Activated CD4-positive, alpha-beta memory T cell treated with anti-CD3 and anti-CD28 coated beads for 36 hours (primary cell): Measurements from ENCODE around the gene AGO3. TPM values are rescaled to one million over a fixed set of nuclear protein-coding genes. Genes with fewer than 3 reads are reported as not detected.

ENCODE experiments used
- total RNA-seq, 2 experiments: library from RNA; stranded (reverse); gene quantifications; one replicate each; pipeline ENCODE4 v1.2.3, GENCODE V29; 2021

Gene AGO3
- total RNA-seq, 2 experiments from 2014 or later = 23.1 to 25.3 TPM

Other genes with a start within 250 kb of the AGO3 start
- gene C1orf216, start 212.2 kb upstream of the AGO3 start, total RNA-seq = 10 to 100 TPM; 11.2 to 11.6 TPM
- gene CLSPN, start 161.1 kb upstream of the AGO3 start, total RNA-seq = 10 to 100 TPM; 49.9 to 55.1 TPM
- gene AGO4, start 123.1 kb upstream of the AGO3 start, total RNA-seq = 1 to 10 TPM; 5.1 to 6.0 TPM
- gene AGO1, start 47.9 kb upstream of the AGO3 start, total RNA-seq = 10 to 100 TPM; 28.8 TPM
- gene TEKT2, start 153.0 kb downstream of the AGO3 start, total RNA-seq = not detected
- gene ADPRS, start 157.8 kb downstream of the AGO3 start, total RNA-seq = 10 to 100 TPM; 33.3 TPM
- not detected for gene COL8A2, start 194.1 kb downstream of the AGO3 start, total RNA-seq
- 10 to 100 TPM; 56.7 to 56.8 TPM for gene TRAPPC3, start 218.4 kb downstream of the AGO3 start, total RNA-seq
- gene MAP7D1, start 225.1 kb downstream of the AGO3 start, total RNA-seq = 100 to 1,000 TPM; 138 to 143 TPM